H1 (cell line): ENCODE measurements around the gene THOP1.

Source experiments
- CBX5 ChIP-seq: fragments of 300-800, 300-1000 bp; sonication (generic); IDR thresholded peaks from 2 replicates; pipeline ENCODE4 v1.7.1; 2016; ENCODE audit warnings: antibody characterized with exemption, low read length, low read depth
- EGR1 ChIP-seq: IDR thresholded peaks from 2 replicates; pipeline ENCODE4 v1.6.1; 2011; ENCODE audit warnings: low read depth, low read length, borderline replicate concordance
- EZH2 ChIP-seq: fragments of 200-600 bp; sonication (generic); IDR thresholded peaks from 2 replicates; pipeline ENCODE4 v1.7.1; 2012; ENCODE audit warnings: low read depth, mild to moderate bottlenecking, moderate library complexity, low read length, inconsistent platforms; ENCODE audit not compliant: severe bottlenecking
- GABPA ChIP-seq: IDR thresholded peaks from 2 replicates; pipeline ENCODE4 v1.6.1; 2011; ENCODE audit warnings: mild to moderate bottlenecking, low read length, moderate library complexity, borderline replicate concordance; ENCODE audit not compliant: insufficient read depth
- GTF2F1 ChIP-seq: IDR thresholded peaks from 2 replicates; pipeline ENCODE4 v1.6.1; 2012; ENCODE audit warnings: low read depth, low read length, improper control_type of control experiment, borderline replicate concordance
- KDM4A ChIP-seq: IDR thresholded peaks from one replicate; pipeline ENCODE4 v1.7.1; 2012; ENCODE audit warnings: low read depth, mild to moderate bottlenecking, moderate library complexity, low read length, inconsistent platforms; ENCODE audit not compliant: severe bottlenecking
- POLR2A ChIP-seq, 2 experiments: IDR thresholded peaks; 1 replicate in 1 of 2; 2 replicates in 1 of 2; pipeline ENCODE4 v1.6.1; 2011; ENCODE audit warnings: low read depth in 2 of 2, low read length in 2 of 2, mild to moderate bottlenecking in 2 of 2; ENCODE audit errors: control extremely low read depth in 1 of 2
- POLR2AphosphoS5 ChIP-seq: IDR thresholded peaks from 2 replicates; pipeline ENCODE4 v1.6.1; 2011; ENCODE audit warnings: low read depth, low read length
- RFX5 ChIP-seq: IDR thresholded peaks from 2 replicates; pipeline ENCODE4 v1.6.1; 2011; ENCODE audit warnings: low read depth, low read length, improper control_type of control experiment, borderline replicate concordance
- SIRT6 ChIP-seq: IDR thresholded peaks from one replicate; pipeline ENCODE4 v1.7.1; 2012; ENCODE audit warnings: low read length, inconsistent platforms
- YY1 ChIP-seq: IDR thresholded peaks from 2 replicates; pipeline ENCODE4 v1.6.1; 2011; ENCODE audit warnings: low read depth, mild to moderate bottlenecking, low read length
- ZNF274 ChIP-seq: IDR thresholded peaks from 2 replicates; pipeline ENCODE4 v1.7.0; 2012; ENCODE audit warnings: low read length, borderline replicate concordance; ENCODE audit errors: extremely low read depth
- TF ChIP-seq, protein P1 (sequence below), 3 experiments: IDR thresholded peaks; 1 replicate in 2 of 3; 2 replicates in 1 of 3; pipeline versions ENCODE4 v1.5.1 to v1.6.1; 2011; ENCODE audit warnings: low read length in 3 of 3, mild to moderate bottlenecking in 3 of 3, inconsistent platforms in 2 of 3, low read depth in 1 of 3, moderate library complexity in 1 of 3; ENCODE audit not compliant: insufficient read depth in 1 of 3; ENCODE audit errors: control extremely low read depth in 1 of 3
- TF ChIP-seq, protein P2 (sequence below): IDR thresholded peaks from 2 replicates; pipeline ENCODE4 v1.6.1; 2012; ENCODE audit warnings: inconsistent platforms

GRCh38 chr19:2747349-2747748, 38.0 kb upstream of the THOP1 start:
- TF ChIP-seq GABPA, result no peak
- TF ChIP-seq, protein P1, sequence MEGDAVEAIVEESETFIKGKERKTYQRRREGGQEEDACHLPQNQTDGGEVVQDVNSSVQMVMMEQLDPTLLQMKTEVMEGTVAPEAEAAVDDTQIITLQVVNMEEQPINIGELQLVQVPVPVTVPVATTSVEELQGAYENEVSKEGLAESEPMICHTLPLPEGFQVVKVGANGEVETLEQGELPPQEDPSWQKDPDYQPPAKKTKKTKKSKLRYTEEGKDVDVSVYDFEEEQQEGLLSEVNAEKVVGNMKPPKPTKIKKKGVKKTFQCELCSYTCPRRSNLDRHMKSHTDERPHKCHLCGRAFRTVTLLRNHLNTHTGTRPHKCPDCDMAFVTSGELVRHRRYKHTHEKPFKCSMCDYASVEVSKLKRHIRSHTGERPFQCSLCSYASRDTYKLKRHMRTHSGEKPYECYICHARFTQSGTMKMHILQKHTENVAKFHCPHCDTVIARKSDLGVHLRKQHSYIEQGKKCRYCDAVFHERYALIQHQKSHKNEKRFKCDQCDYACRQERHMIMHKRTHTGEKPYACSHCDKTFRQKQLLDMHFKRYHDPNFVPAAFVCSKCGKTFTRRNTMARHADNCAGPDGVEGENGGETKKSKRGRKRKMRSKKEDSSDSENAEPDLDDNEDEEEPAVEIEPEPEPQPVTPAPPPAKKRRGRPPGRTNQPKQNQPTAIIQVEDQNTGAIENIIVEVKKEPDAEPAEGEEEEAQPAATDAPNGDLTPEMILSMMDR (IDR thresholded peaks at IDR 0.05; ENCODE audit: control extremely low read depth in 1 of 3, insufficient read depth in 1 of 3, low read depth in 1 of 3, low read length in 3 of 3), result no peak
- no peak for TF ChIP-seq YY1
- no peak for TF ChIP-seq POLR2AphosphoS5
- TF ChIP-seq EGR1, result no peak
- no peak for TF ChIP-seq ZNF274
- no peak for TF ChIP-seq SIRT6
- TF ChIP-seq, protein P2, sequence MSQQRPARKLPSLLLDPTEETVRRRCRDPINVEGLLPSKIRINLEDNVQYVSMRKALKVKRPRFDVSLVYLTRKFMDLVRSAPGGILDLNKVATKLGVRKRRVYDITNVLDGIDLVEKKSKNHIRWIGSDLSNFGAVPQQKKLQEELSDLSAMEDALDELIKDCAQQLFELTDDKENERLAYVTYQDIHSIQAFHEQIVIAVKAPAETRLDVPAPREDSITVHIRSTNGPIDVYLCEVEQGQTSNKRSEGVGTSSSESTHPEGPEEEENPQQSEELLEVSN, result no peak
- no peak for TF ChIP-seq EZH2
- TF ChIP-seq RFX5, result no peak
- TF ChIP-seq KDM4A, result no peak
- no peak for TF ChIP-seq POLR2A (IDR thresholded peaks at IDR 0.05; ENCODE audit: control extremely low read depth in 1 of 2, low read depth in 2 of 2, low read length in 2 of 2)
- no peak for TF ChIP-seq GTF2F1
- no peak for TF ChIP-seq CBX5
